Gastrocnemius medialis (tissue), 4 donors: ENCODE data around the gene S100A11. TPM values are rescaled to one million over a fixed set of nuclear protein-coding genes. Genes with fewer than 3 reads are reported as not detected.

Experiments used
- ATAC-seq, 2 donors: fragments of 150-250 bp; one replicate each; pipeline ENCODE4 v1.9.1; 2016
- DNase-seq, 2 donors: peaks; one replicate each; pipeline ENCODE4 v3.0.0-alpha.2; 2019
- H3K27ac ChIP-seq, 4 donors: fragments of 200-600 bp; sonication (generic); 1 replicate in 1 of 4; 2 replicates in 3 of 4; pipeline ENCODE4 v1.5.1; 2016 to 2018; ENCODE audit warnings: mild to moderate bottlenecking in 2 of 4, moderate library complexity in 1 of 4
- H3K27me3 ChIP-seq, 3 donors: fragments of 200-600 bp; sonication (generic) in 2 of 3; 1 replicate in 1 of 3; 2 replicates in 2 of 3; pipeline versions ENCODE4 v1.5.1 to v1.6.0; 2016 to 2019; ENCODE audit warnings: mild to moderate bottlenecking in 1 of 3, moderate library complexity in 1 of 3
- H3K36me3 ChIP-seq, 2 donors: fragments of 200-600 bp; sonication (generic) in 1 of 2; one replicate each; pipeline ENCODE4 v1.5.1; 2017 to 2018
- H3K4me1 ChIP-seq, 2 donors: fragments of 200-600 bp; sonication (generic) in 1 of 2; one replicate each; pipeline ENCODE4 v1.5.1; 2016 to 2017; ENCODE audit warnings: mild to moderate bottlenecking in 2 of 2
- H3K4me3 ChIP-seq, 4 donors: fragments of 200-600 bp; sonication (generic) in 3 of 4; 1 replicate in 1 of 4; 2 replicates in 3 of 4; pipeline ENCODE4 v1.5.1; 2016 to 2019; ENCODE audit warnings: mild to moderate bottlenecking in 2 of 4
- H3K9me3 ChIP-seq, 3 donors: fragments of 200-600 bp; sonication (generic) in 2 of 3; 1 replicate in 1 of 3; 2 replicates in 2 of 3; pipeline ENCODE4 v1.5.1; 2016 to 2019
- POLR2A ChIP-seq, 2 donors: fragments of 450-650 bp; IDR thresholded peaks; one replicate each; pipeline ENCODE4 v1.6.1; 2017; ENCODE audit warnings: antibody characterized with exemption in 2 of 2, mild to moderate bottlenecking in 2 of 2, moderate library complexity in 2 of 2
- in situ Hi-C, 4 donors: fragments of 200-750 bp; cut with MboI; loops; one replicate each; pipeline versions ENCODE4 v1.15.0 to v1.8.0; 2017; ENCODE audit warnings: low sequenced_read_pairs in 4 of 4
- intact Hi-C: fragments of 100-400 bp; cut with DNase I; formaldehyde crosslinking; loops from one replicate; pipeline ENCODE4 v1.15.1; 2023; ENCODE audit warnings: low total_unique reads
- total RNA-seq, 4 donors: library from RNA; depleted of rRNA; stranded (reverse); fragments of >200 nt; gene quantifications; one replicate each; pipeline versions ENCODE4 v1.1.0 to v1.2.3, GENCODE V29; 2016
- TF ChIP-seq, protein P1 (sequence below), 5 experiments: fragments of 450-650 bp in 3 of 5; fragments of 200-600 bp in 2 of 5; sonication (generic) in 2 of 5; IDR thresholded peaks in 4 of 5; conservative IDR thresholded peaks in 1 of 5; 1 replicate in 4 of 5; 2 replicates in 1 of 5; pipeline ENCODE4 v1.5.1; 2016 to 2019; ENCODE audit warnings: antibody characterized with exemption in 5 of 5, mild to moderate bottlenecking in 3 of 5, moderate library complexity in 3 of 5

Gene S100A11
- total RNA-seq, 4 donors from 2014 or later: 8.4 to 66.2 (median 29.8) TPM

DNA sequence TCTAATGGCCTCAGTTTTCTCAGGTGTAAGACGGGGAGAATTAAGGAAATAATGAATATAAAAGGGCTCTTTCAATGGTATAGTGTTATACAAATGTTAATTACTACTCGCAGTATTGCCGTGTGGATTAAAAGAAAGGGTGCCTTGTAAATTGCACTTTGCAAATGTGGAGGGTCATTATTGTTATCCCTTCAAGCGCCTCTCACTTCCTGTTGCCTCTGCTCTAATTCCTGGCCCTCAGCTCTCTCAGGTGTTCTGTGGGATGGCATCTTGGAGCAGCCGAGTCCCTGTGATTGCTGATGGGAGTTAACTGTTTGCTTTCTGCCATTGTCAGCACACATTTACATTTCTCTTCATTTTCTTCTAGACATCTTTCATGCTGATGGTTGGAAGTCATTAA lies 7.1 kb upstream of the S100A11 start:
- no peak overlapping the region for H3K27ac ChIP-seq
- DNase-seq: no peak
- H3K27me3 ChIP-seq: peaks cover 0 to 2% (median 0%) of the 10 kb centered on the region in 3 donors
- H3K9me3 ChIP-seq: no peaks in the 10 kb centered on the region
- no peaks in the 10 kb centered on the region for H3K36me3 ChIP-seq
- intact Hi-C loops: no loop called here
- in situ Hi-C loops: no loop called here
- no peak for ATAC-seq
- no peak for TF ChIP-seq POLR2A (IDR thresholded peaks at IDR 0.05)
- TF ChIP-seq, protein P1, sequence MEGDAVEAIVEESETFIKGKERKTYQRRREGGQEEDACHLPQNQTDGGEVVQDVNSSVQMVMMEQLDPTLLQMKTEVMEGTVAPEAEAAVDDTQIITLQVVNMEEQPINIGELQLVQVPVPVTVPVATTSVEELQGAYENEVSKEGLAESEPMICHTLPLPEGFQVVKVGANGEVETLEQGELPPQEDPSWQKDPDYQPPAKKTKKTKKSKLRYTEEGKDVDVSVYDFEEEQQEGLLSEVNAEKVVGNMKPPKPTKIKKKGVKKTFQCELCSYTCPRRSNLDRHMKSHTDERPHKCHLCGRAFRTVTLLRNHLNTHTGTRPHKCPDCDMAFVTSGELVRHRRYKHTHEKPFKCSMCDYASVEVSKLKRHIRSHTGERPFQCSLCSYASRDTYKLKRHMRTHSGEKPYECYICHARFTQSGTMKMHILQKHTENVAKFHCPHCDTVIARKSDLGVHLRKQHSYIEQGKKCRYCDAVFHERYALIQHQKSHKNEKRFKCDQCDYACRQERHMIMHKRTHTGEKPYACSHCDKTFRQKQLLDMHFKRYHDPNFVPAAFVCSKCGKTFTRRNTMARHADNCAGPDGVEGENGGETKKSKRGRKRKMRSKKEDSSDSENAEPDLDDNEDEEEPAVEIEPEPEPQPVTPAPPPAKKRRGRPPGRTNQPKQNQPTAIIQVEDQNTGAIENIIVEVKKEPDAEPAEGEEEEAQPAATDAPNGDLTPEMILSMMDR (IDR thresholded peaks at IDR 0.05 in 4 of 5, conservative IDR thresholded peaks at IDR 0.05 in 1 of 5): no peak
- no peak overlapping the region for H3K4me3 ChIP-seq
- peaks cover 7 to 14% of the 10 kb centered on the region in 2 donors for H3K4me1 ChIP-seq

DNA sequence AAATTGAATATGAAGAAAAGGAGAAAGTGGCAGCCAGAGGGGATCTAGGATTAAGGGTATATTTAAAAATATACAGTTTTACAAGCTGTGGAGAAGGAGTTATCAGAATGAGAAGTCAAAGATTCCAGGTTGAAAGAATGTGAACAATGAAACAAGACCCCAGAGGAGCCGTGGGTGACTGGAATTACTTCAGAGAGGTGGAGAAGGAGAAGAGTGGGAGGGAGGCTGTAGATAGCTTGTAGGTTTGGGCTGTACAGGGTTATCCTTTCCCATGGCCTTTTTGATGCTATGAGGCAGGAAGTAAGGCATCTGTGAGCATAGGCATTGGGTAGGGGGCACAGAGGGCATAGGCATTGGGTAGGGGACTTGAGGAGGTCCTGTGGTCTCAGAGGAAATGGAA lies 5.2 kb upstream of the S100A11 start:
- Histone ChIP-seq H3K4me1 (peaks cover 0 to under 1% of the 10 kb centered on the region in 2 donors), H3K27me3 (peaks cover 0 to 6% (median 2%) of the 10 kb centered on the region in 3 donors), H3K4me3 (no peak overlapping the region), H3K36me3 (no peaks in the 10 kb centered on the region), H3K27ac (no peak overlapping the region), H3K9me3 (no peaks in the 10 kb centered on the region)
- DNase-seq (no peak), ATAC-seq (no peak)
- in situ Hi-C loops (no loop called here), intact Hi-C loops (no loop called here)
- TF ChIP-seq, protein P1 (IDR thresholded peaks at IDR 0.05 in 4 of 5, conservative IDR thresholded peaks at IDR 0.05 in 1 of 5): no peak
- no peak for TF ChIP-seq POLR2A (IDR thresholded peaks at IDR 0.05)

DNA sequence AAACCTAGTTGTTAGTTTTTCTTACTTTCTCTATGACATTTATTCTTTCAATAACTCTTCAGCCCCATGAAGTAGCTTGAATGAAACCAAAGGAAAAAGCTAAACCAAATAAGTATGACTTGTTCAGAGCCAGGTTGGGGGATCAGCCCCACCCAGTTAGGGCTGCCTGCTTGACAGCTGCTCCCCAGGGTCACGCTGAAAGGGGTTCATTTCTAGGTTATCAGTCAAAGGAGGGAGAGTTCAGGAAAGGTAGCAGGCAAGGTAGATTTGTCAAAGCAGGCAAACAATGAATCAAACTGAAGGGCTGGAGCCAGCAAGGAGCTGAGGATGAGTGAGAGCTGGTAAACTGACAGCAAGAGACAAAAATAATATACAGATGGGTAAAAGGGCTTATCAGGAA lies 3.1 kb upstream of the S100A11 start:
- H3K36me3 ChIP-seq: no peaks in the 10 kb centered on the region
- H3K4me3 ChIP-seq: no peak overlapping the region
- peaks cover 2 to 16% (median 8%) of the 10 kb centered on the region in 3 donors for H3K27me3 ChIP-seq
- DNase-seq (no peak), ATAC-seq (no peak)
- intact Hi-C loops: loop anchor here (5.0 kb wide), 1 partner anchor 43 kb away; no protein-coding TSS in a partner anchor
- peaks cover 0 to 9% of the 10 kb centered on the region in 2 donors for H3K4me1 ChIP-seq
- no peaks in the 10 kb centered on the region for H3K9me3 ChIP-seq
- H3K27ac ChIP-seq: no peak overlapping the region
- no peak for TF ChIP-seq POLR2A (IDR thresholded peaks at IDR 0.05)
- TF ChIP-seq, protein P1 (IDR thresholded peaks at IDR 0.05 in 4 of 5, conservative IDR thresholded peaks at IDR 0.05 in 1 of 5): no peak
- in situ Hi-C loops: no loop called here

DNA sequence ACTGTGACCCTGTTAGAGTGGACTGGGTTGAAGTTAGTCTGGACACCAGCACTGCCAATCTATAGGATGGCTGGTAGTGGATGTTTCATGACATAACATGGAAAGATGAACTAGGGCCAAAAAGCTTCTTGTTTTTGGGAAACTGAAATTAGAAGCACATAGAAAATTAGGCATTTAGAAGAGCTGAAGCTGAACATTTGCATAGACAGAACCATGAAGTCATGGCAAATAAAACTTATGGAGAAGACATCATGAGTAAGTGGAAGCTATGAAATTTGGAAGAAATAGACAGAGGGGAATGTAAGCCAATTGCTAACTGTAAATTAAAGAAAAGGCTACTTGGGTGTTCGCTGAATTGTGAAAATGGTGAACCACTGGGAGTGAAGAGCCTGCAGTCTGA lies 2.7 kb upstream of the S100A11 start:
- intact Hi-C loops: loop anchor here (5.0 kb wide), 1 partner anchor 42 kb away; no protein-coding TSS in a partner anchor
- Histone ChIP-seq H3K36me3 (no peaks in the 10 kb centered on the region), H3K4me1 (peaks cover 0 to 11% of the 10 kb centered on the region in 2 donors), H3K4me3 (no peak overlapping the region), H3K27me3 (peaks cover 2 to 16% (median 9%) of the 10 kb centered on the region in 3 donors), H3K27ac (no peak overlapping the region), H3K9me3 (no peaks in the 10 kb centered on the region)
- ATAC-seq (no peak), DNase-seq (no peak)
- TF ChIP-seq, protein P1 (IDR thresholded peaks at IDR 0.05 in 4 of 5, conservative IDR thresholded peaks at IDR 0.05 in 1 of 5): no peak
- TF ChIP-seq POLR2A (IDR thresholded peaks at IDR 0.05): no peak
- in situ Hi-C loops: no loop called here

DNA sequence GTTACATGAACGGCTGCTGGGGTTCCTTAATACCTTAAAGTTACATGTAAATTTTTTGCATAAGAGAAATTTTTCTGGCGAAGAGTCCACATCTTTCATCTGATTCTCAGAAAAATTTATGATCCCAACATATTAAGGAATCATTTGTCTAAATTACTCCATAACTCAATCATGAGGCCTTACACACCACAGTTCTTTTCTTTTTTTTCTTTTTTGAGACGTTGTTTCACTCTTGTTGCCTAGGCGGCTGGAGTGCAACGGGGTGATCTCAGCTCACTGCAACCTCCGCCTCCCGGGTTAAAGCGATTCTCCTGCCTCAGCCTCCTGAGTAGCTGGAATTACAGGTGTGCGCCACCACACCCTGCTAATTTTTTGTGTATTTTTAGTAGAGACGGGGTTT lies 2.1 kb upstream of the S100A11 start:
- in situ Hi-C loops: no loop called here
- no peak overlapping the region for H3K27ac ChIP-seq
- ATAC-seq: no peak

More for the DNA sequence above, 2.1 kb upstream of the S100A11 start:
- intact Hi-C loops: loop anchor here (5.0 kb wide), 1 partner anchor 42 kb away; no protein-coding TSS in a partner anchor
- no peak for TF ChIP-seq POLR2A (IDR thresholded peaks at IDR 0.05)
- TF ChIP-seq, protein P1 (IDR thresholded peaks at IDR 0.05 in 4 of 5, conservative IDR thresholded peaks at IDR 0.05 in 1 of 5): no peak
- DNase-seq: no peak
- peaks cover 2 to 16% (median 9%) of the 10 kb centered on the region in 3 donors for H3K27me3 ChIP-seq
- H3K4me1 ChIP-seq: peaks cover 3 to 11% of the 10 kb centered on the region in 2 donors
- H3K4me3 ChIP-seq: no peak overlapping the region
- no peaks in the 10 kb centered on the region for H3K9me3 ChIP-seq
- H3K36me3 ChIP-seq: no peaks in the 10 kb centered on the region
